Chondrocyte (in vitro differentiated cells): ENCODE data around the gene GJA5. TPM values are rescaled to one million over a fixed set of nuclear protein-coding genes. Genes with fewer than 3 reads are reported as not detected.

ENCODE experiments used
- DNase-seq: peaks from one replicate; pipeline ENCODE4 v3.0.0; 2021; ENCODE audit warnings: mixed read lengths, low spot score
- H3K27ac Mint-ChIP-seq: one replicate; pipeline ENCODE4 v1.8.0; 2021; ENCODE audit warnings: mild to moderate bottlenecking, moderate library complexity, mixed read lengths; ENCODE audit not compliant: unreplicated experiment
- H3K27me3 Mint-ChIP-seq: 2 replicates; pipeline ENCODE4 v1.8.0; 2021; ENCODE audit warnings: low read depth, mixed read lengths
- H3K36me3 Mint-ChIP-seq: 2 replicates; pipeline ENCODE4 v1.8.0; 2021; ENCODE audit warnings: low read depth, mixed read lengths
- H3K4me1 Mint-ChIP-seq: 2 replicates; pipeline ENCODE4 v1.8.0; 2021; ENCODE audit warnings: low read depth, mild to moderate bottlenecking, mixed read lengths
- H3K4me3 Mint-ChIP-seq: one replicate; pipeline ENCODE4 v1.8.0; 2021; ENCODE audit warnings: mild to moderate bottlenecking, moderate library complexity, mixed read lengths; ENCODE audit not compliant: unreplicated experiment
- H3K9me3 Mint-ChIP-seq: 2 replicates; pipeline ENCODE4 v1.8.0; 2021; ENCODE audit warnings: low read depth, mixed read lengths
- total RNA-seq: library from RNA; stranded (reverse); gene quantifications from 3 replicates; pipeline ENCODE4 v1.2.1, GENCODE V29; 2021
- TF ChIP-seq, protein P1 (sequence below): fragments of 200-600 bp; sonication (generic); IDR thresholded peaks from 2 replicates; pipeline ENCODE4 v1.5.0; 2021; ENCODE audit warnings: antibody characterized with exemption, mild to moderate bottlenecking, moderate library complexity

The GJA5 gene
- total RNA-seq, 1 donor from 2014 or later = 0.17 TPM

DNA sequence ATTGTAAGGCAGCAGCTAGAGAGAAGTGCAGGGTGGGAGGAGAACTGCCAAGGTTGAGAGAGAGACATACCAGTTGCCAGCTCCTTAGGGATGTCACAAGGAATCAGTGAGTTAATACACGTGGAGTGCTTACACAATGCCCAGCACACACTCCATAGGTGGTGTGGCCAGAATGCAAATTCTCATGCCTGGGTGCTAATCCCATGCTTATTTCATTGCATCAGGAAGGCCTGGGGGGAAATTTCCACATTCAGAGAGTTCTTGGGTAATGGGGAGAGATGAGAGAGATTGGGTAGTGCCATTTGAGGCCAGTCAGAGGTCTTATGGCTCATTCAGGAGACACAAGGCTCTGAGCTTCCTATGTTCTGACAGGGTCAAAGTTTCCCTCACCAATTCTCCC is 38.7 kb downstream of the GJA5 start:
- Mint-ChIP-seq H3K4me1 (no peaks in the 10 kb centered on the region), H3K27me3 (peaks cover 24% of the 10 kb centered on the region), H3K27ac (no peak overlapping the region), H3K9me3 (no peaks in the 10 kb centered on the region), H3K4me3 (no peak overlapping the region), H3K36me3 (no peaks in the 10 kb centered on the region)
- TF ChIP-seq, protein P1, sequence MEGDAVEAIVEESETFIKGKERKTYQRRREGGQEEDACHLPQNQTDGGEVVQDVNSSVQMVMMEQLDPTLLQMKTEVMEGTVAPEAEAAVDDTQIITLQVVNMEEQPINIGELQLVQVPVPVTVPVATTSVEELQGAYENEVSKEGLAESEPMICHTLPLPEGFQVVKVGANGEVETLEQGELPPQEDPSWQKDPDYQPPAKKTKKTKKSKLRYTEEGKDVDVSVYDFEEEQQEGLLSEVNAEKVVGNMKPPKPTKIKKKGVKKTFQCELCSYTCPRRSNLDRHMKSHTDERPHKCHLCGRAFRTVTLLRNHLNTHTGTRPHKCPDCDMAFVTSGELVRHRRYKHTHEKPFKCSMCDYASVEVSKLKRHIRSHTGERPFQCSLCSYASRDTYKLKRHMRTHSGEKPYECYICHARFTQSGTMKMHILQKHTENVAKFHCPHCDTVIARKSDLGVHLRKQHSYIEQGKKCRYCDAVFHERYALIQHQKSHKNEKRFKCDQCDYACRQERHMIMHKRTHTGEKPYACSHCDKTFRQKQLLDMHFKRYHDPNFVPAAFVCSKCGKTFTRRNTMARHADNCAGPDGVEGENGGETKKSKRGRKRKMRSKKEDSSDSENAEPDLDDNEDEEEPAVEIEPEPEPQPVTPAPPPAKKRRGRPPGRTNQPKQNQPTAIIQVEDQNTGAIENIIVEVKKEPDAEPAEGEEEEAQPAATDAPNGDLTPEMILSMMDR = no peak
- DNase-seq = no peak

DNA sequence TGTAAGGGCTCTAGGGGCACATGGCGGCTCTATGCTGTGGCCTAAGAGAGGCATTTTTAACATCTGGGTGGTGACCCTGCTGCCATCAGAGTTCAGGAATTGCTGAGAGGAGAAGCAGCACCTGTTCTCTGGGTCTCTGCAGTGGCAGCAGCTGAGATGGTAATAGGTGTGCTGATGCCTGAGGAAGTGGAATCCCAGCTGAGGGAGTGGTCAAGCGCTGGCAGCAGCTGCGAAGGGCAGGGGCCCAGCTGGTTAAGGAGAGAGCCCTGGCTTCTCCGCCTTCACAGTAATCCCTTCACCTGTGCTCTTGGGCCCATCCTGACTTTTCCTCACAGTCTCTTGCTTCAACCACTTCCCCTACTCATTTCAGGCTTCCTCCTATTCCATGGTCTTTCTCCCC is 39.8 kb downstream of the GJA5 start:
- Mint-ChIP-seq H3K4me1 (no peaks in the 10 kb centered on the region), H3K9me3 (no peaks in the 10 kb centered on the region), H3K36me3 (no peaks in the 10 kb centered on the region), H3K27me3 (peaks cover 27% of the 10 kb centered on the region), H3K27ac (no peak overlapping the region), H3K4me3 (no peak overlapping the region)
- TF ChIP-seq, protein P1 = no peak
- DNase-seq = no peak

DNA sequence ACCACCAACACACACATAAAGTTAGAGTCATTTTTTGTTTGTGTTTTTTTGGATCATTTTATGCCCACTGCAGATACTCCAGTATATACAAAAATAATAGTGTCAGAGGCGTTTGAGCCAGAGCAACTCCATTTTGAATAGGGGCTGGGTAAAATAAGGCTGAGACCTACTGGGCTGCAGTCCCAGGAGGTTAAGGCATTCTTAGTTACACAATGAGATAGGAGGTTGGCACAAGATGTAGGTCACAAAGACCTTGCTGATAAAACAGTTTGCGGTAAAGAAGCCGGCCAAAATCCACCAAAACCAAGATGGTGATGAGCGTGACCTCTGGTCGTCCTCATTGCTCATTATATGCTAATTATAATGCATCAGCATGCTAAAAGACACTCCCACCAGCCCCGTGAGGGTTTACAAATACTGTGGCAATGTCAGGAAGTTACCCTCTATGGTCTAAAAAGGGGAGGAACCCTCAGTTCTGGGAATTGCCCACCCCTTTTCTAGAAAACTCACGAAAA is 40.6 kb downstream of the GJA5 start:
- DNase-seq = no peak
- no peak overlapping the region for H3K4me3 Mint-ChIP-seq
- H3K36me3 Mint-ChIP-seq = no peaks in the 10 kb centered on the region
- H3K9me3 Mint-ChIP-seq = no peaks in the 10 kb centered on the region
- TF ChIP-seq, protein P1 = no peak
- peaks cover 32% of the 10 kb centered on the region for H3K27me3 Mint-ChIP-seq
- H3K4me1 Mint-ChIP-seq = no peaks in the 10 kb centered on the region
- H3K27ac Mint-ChIP-seq = no peak overlapping the region

DNA sequence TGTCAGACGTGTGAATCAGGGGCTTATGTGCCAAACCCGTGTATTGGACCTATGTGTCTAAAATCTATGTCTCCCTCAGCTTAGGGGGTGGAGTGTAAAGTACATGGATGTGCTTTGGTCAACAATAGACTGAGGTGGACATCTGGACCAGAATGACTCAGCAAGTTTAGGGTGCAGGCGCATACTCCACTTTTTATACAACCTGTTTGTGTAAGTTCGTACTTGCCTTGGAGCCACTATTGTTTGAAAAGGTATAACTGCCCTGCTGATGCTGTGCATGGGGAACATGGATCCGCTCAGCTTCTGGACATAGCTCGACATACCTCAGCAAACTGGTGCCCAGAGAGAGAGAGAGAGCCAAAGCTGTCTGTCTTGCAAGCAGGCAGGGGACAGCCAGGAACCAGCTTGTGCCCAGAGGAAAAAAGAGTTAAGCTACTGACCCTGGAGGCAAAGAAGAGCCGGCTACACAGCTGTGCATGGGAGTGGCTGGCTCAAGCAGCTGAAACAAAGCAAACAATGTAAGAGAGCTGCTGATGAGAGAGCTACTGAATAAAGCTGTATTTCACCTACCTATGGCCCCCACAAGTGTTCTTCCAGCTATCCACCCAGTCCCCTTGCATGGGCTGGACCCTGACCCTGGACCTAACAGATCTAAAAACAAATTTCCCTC is 41.2 kb downstream of the GJA5 start:
- H3K4me3 Mint-ChIP-seq = no peak overlapping the region

DNA sequence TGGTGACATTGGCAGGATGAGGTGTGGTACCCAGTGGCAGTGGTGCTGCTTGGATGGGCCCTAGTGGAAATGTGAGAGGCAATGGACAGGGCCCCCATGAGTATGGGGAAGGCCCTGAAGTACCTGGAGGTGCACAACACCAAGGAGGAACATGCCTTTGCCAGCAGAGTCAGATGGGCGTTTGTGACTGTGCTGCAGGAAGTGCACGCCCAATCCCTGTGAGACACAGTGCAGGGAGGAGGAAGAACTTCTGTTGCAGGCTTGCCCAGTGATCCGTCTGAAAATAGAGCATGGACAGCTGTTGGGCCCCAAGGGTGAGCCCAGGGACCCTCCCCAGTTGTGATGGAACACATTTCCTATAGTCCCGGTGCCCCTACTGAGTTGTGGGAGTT is 42.7 kb downstream of the GJA5 start:
- TF ChIP-seq, protein P1 = no peak
- H3K27me3 Mint-ChIP-seq = peaks cover 31% of the 10 kb centered on the region
- no peak overlapping the region for H3K27ac Mint-ChIP-seq
- no peaks in the 10 kb centered on the region for H3K4me1 Mint-ChIP-seq
- H3K36me3 Mint-ChIP-seq = no peaks in the 10 kb centered on the region
- no peaks in the 10 kb centered on the region for H3K9me3 Mint-ChIP-seq
- DNase-seq = no peak
- no peak overlapping the region for H3K4me3 Mint-ChIP-seq

More for the DNA sequence above, 41.2 kb downstream of the GJA5 start:
- no peak for DNase-seq
- H3K27me3 Mint-ChIP-seq = peaks cover 38% of the 10 kb centered on the region
- no peaks in the 10 kb centered on the region for H3K36me3 Mint-ChIP-seq
- H3K27ac Mint-ChIP-seq = no peak overlapping the region
- H3K4me1 Mint-ChIP-seq = no peaks in the 10 kb centered on the region
- no peaks in the 10 kb centered on the region for H3K9me3 Mint-ChIP-seq
- TF ChIP-seq, protein P1 = no peak
